ENCODE measurements around the gene ZMIZ2. TPM values are rescaled to one million over a fixed set of nuclear protein-coding genes. Genes with fewer than 3 reads are reported as not detected.
"Not testable (repeated sequence)": the region's sequence is repeated elsewhere in the genome, so short reads cannot be mapped to it uniquely, and the experiment has no call there.

ZMIZ2 gene
- total RNA-seq, 2 donors from 2014 or later, result 52.2 to 67.1 TPM

DNA sequence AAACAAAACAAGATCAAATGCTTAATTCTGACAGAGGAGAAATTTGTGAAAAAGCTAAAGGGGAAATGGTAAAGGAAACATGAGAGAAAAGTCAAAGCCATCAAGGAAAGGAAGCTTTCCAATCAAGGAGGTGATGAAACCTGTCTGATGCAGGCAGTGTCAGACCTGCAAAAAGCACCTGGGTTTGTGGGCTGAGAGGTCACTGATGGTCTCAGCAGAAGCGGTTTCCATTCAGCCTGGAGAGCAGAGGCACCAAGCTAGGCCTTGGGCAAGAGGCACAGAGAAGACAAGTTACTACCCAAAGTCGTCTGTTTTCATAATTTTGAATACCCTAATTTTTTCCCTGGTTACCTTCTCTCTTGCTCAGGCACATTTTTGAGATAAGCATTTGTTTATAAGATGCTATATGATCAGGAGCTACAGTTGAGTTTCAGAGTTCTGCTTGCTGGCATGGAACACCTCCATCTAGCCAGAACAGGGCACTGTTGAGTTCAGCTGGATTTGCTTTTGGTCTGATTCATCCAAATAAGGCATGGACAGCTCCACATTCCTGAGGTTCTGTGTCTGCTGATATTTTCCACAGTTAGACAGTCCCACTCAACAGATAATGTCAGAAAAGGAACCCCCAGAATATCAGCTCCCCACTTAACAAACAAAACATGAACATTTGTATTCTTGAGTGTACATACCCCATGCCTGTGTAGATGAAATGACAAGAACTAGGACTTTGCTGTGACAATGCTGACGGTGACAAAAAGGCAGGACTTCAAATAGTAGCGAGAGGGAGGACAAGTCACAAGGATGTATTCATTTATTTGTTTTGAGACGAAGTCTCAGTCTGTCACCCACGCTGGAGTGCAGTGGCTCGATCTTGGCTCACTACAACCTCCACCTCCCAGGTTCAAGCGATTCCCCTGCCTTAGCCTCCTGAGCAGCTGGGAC, 42.9 kb downstream of the ZMIZ2 start:
- intact Hi-C loops (cut with DNase I), result loop anchor here in 1 of 2 donors (10.0 kb wide), 1 partner anchor 53 kb away; the partner anchor contains the start of gene H2AZ2
- DNase-seq (ENCODE audit: low spot score), result no peak

DNA sequence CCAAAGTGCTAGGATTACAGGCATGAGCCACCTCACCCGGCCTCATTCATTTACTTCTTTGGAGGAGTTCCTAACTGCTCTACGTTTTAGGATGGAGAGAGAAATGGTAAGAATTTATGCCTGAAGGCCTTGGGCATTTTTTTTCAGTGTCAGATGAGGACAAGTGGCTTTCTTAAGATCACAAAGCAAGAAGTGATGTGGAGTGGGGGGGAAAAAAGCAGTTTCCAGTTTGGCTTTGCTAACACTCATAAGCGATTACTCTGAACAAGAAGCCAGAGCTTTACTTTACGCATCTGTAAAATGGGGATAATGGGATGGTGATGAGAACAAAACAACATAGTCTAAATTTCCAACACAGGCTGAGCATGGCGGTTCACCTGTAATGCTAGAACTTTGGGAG, 45.3 kb downstream of the ZMIZ2 start:
- DNase-seq (ENCODE audit: low spot score), result no peak
- intact Hi-C loops (cut with DNase I), result loop anchor here in 1 of 2 donors (10.0 kb wide), 1 partner anchor 51 kb away; the partner anchor contains the start of gene H2AZ2

DNA sequence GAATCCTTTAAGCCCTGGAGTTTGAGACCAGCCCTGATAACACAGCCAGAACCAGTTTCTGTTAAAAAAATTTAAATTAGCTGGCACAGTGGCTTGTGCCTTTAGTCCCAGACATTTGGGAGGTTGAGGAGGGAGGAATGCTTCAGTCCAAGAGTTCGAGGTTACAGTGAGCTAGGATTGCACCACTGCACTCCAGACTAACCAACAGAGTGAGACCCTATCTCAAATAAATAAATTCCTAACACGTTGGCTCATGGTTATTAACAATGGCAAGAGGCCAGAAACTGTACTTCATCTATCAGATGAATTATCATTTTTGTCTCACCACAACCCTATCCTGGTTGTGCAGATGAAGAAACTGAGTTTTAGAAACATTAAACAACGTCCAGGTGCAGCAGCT, 45.7 kb downstream of the ZMIZ2 start:
- DNase-seq (ENCODE audit: low spot score), result no peak
- intact Hi-C loops (cut with DNase I), result loop anchor here in 1 of 2 donors (10.0 kb wide), 1 partner anchor 50 kb away; the partner anchor contains the start of gene H2AZ2

GRCh38 chr7:44796034-44796503, 47.4 kb downstream of the ZMIZ2 start:
- no peak for DNase-seq (ENCODE audit: low spot score)
- intact Hi-C loops (cut with DNase I), result loop anchor here in 1 of 2 donors (10.0 kb wide), 1 partner anchor 49 kb away; the partner anchor contains the start of gene H2AZ2

GRCh38 chr7:44796504-44797328, 48.1 kb downstream of the ZMIZ2 start, which contains the start of gene PPIA:
PPIA (plus strand) TSS chr7:44796681; CDS start chr7:44796725, 44 bp downstream.
- intact Hi-C loops (cut with DNase I), result loop anchor here in 1 of 2 donors (10.0 kb wide), 1 partner anchor 48 kb away; the partner anchor contains the start of gene H2AZ2
- DNase-seq (ENCODE audit: low spot score), result peak; percentile 100

- intact Hi-C loops (cut with DNase I), result loop anchor here in 1 of 2 donors (10.0 kb wide), 1 partner anchor 47 kb away; the partner anchor contains the start of gene H2AZ2
- DNase-seq (ENCODE audit: low spot score), result peak; percentile 96
These were observed 48.9 kb downstream of the ZMIZ2 start for GRCh38 chr7:44797329-44798258.

DNA sequence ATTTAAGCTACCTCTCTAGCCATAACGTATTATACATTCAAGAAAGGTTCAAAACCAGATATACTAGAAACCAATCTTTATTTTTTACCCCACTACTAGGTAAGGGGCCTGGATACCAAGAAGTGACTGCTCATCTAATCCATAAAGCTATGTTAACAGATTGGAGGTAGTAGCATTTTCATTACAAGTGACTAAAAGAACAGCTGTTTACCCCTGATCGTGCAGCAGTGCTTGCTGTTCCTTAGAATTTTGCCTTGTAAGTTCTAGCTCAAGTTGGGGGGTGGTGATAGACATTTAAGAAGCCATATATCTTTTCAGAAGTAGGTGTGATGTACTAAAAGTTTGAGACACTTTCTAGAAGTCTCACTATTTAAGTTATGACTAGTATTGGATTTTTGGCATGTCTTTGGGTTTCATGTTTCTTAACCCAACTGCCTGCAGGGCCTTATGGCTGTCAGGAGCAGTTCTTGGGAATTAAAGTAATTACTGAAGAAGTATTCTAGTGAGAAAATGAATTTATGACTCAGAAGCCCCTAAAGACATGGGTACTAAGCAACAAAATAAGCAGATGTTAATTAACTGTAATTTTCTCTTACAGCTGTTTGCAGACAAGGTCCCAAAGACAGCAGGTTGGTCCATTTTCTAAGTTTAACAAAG, 50.1 kb downstream of the ZMIZ2 start:
- intact Hi-C loops (cut with DNase I), result loop anchor here in 1 of 2 donors (10.0 kb wide), 1 partner anchor 46 kb away; the partner anchor contains the start of gene H2AZ2
- no peak for DNase-seq (ENCODE audit: low spot score)

- intact Hi-C loops (cut with DNase I), result loop anchor here in 1 of 2 donors (10.0 kb wide), 1 partner anchor 45 kb away; the partner anchor contains the start of gene H2AZ2
- DNase-seq (ENCODE audit: low spot score), result no peak
These were observed 51.3 kb downstream of the ZMIZ2 start for GRCh38 chr7:44799939-44800338.

GRCh38 chr7:44801890-44802289, 53.2 kb downstream of the ZMIZ2 start:
- intact Hi-C loops (cut with DNase I), result no loop called here
- no peak for DNase-seq (ENCODE audit: low spot score)

- no peak for DNase-seq (ENCODE audit: low spot score)
- intact Hi-C loops (cut with DNase I), result no loop called here
These were observed 53.9 kb downstream of the ZMIZ2 start for GRCh38 chr7:44802418-44803025.

- intact Hi-C loops (cut with DNase I); DNase-seq (ENCODE audit: low spot score): not testable (repeated sequence)
These were observed 55.3 kb downstream of the ZMIZ2 start for GRCh38 chr7:44803828-44804519.

GRCh38 chr7:44805950-44806349, 57.3 kb downstream of the ZMIZ2 start:
- no peak for DNase-seq (ENCODE audit: low spot score)
- intact Hi-C loops (cut with DNase I), result no loop called here

DNA sequence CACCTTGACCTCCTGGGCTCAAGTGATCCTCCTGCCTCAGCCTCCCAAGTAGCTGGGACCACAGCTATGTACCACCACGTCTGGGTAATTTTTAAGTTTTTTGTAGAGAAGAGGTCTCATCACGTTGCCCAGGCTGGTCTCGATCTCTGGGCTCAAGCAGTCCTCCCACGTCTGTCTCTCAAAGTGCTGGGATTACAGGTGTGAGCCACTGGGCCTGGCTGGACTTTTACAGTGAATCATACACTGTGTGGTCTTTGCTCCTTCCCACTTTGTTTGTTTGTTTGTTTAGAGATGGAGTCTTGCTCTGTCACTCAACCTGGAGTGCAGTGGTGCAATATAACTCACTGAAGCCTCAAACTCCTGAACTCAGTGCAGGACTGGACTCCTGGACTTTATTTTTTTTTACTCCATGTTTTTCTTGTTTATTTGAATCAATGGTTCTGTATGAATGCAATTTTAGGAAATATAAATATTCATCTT, 60.3 kb downstream of the ZMIZ2 start:
- intact Hi-C loops (cut with DNase I), result no loop called here
- no peak for DNase-seq (ENCODE audit: low spot score)

DNA sequence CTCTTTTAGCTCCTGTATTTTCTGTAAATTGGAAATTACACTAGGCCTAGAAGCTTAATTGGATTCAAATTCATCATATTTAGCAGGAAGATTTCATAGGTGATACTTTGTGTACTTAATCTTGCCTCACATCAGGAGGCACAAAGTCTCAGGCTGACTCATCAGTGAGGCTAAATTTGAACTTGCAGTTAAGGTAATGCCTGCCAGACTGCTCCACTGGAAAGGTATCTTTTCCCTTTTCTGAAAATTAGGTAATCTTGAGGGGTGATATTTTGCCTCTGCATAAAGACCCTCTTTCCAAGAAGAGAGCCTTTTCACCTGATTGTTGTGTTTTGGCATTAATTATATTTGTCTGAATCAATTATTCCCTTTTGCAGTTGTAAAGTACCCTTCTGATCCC, 62.4 kb downstream of the ZMIZ2 start:
- no peak for DNase-seq (ENCODE audit: low spot score)
- intact Hi-C loops (cut with DNase I), result no loop called here

- DNase-seq (ENCODE audit: low spot score), result no peak
- intact Hi-C loops (cut with DNase I), result no loop called here
These were observed 62.9 kb downstream of the ZMIZ2 start for GRCh38 chr7:44811571-44811970.

GRCh38 chr7:44814919-44815318, 66.3 kb downstream of the ZMIZ2 start:
- no peak for DNase-seq (ENCODE audit: low spot score)
- intact Hi-C loops (cut with DNase I), result no loop called here

DNA sequence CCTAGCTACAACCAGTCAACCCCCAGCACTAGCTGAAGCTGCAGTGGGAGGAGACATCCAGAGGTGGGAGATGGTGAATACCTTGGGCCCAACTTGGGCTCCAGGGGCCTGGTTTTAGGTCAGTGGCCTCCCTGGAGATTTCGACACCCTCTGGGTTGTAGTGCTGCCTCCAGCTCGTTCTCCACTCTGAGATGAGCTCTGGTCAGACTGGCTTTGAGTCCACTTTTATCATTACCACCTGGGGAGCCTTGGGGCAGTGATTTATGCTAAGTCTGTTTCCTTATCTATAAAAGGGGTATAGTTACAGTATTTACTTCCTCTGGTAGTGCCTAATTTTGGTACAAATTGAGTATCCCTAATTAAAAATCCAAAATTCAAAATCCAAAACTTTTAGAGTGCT, 70.6 kb downstream of the ZMIZ2 start:
- DNase-seq (ENCODE audit: low spot score), result no peak

More for the DNA sequence above, 70.6 kb downstream of the ZMIZ2 start:
- intact Hi-C loops (cut with DNase I), result no loop called here

Measured in posterior vena cava (tissue), 2 donors.